HCT116 (cell line): ENCODE results near the gene GOT1.

Source experiments
- CBX3 ChIP-seq: IDR thresholded peaks from 2 replicates; pipeline ENCODE4 v1.6.1; 2012; ENCODE audit warnings: low read depth
- CTCF ChIP-seq, 3 experiments: fragments of 200-600 bp in 1 of 3; sonication (generic) in 1 of 3; IDR thresholded peaks in 2 of 3; conservative IDR thresholded peaks in 1 of 3; 2 replicates each; pipeline ENCODE4 v1.5.1; 2012 to 2017; ENCODE audit warnings: low read depth in 2 of 3, low read length in 2 of 3, antibody characterized with exemption in 1 of 3, borderline replicate concordance in 1 of 3, control low read depth in 1 of 3, mild to moderate bottlenecking in 1 of 3, mixed read lengths in 1 of 3, mixed run types in 1 of 3, moderate library complexity in 1 of 3; ENCODE audit not compliant: insufficient read depth in 1 of 3
- ELF1 ChIP-seq: IDR thresholded peaks from 2 replicates; pipeline ENCODE4 v1.6.1; 2012; ENCODE audit warnings: low read depth, borderline replicate concordance
- EZH2 ChIP-seq: fragments of 200-600 bp; sonication (generic); IDR thresholded peaks from 2 replicates; pipeline ENCODE4 v1.6.1; 2017; ENCODE audit warnings: antibody characterized with exemption, mixed run types
- FOSL1 ChIP-seq: IDR thresholded peaks from 2 replicates; pipeline ENCODE4 v1.6.1; 2012; ENCODE audit warnings: low read depth
- POLR2A ChIP-seq: IDR thresholded peaks from 2 replicates; pipeline ENCODE4 v1.7.0; 2011; ENCODE audit warnings: borderline replicate concordance; ENCODE audit not compliant: insufficient read depth, insufficient read length; ENCODE audit errors: extremely low read depth
- POLR2AphosphoS5 ChIP-seq: IDR thresholded peaks from 2 replicates; pipeline ENCODE4 v1.6.1; 2011; ENCODE audit warnings: mild to moderate bottlenecking, low read depth, low read length, moderate library complexity
- RAD21 ChIP-seq: IDR thresholded peaks from 2 replicates; pipeline ENCODE4 v1.6.1; 2012; ENCODE audit warnings: low read depth, mild to moderate bottlenecking
- SIN3A ChIP-seq: IDR thresholded peaks from 2 replicates; pipeline ENCODE4 v1.6.1; 2012; ENCODE audit warnings: low read depth
- SP1 ChIP-seq: IDR thresholded peaks from 2 replicates; pipeline ENCODE4 v1.6.1; 2012; ENCODE audit warnings: low read depth
- YY1 ChIP-seq: IDR thresholded peaks from 2 replicates; pipeline ENCODE4 v1.6.1; 2011; ENCODE audit warnings: low read length, low read depth, moderate library complexity, mild to moderate bottlenecking; ENCODE audit not compliant: insufficient replicate concordance; ENCODE audit errors: extremely low read depth
- ZFX ChIP-seq: fragments of 450-650 bp; IDR thresholded peaks from 2 replicates; pipeline ENCODE4 v1.6.1; 2017
- TF ChIP-seq, protein P1 (sequence below): IDR thresholded peaks from 2 replicates; pipeline ENCODE4 v1.6.1; 2012

DNA sequence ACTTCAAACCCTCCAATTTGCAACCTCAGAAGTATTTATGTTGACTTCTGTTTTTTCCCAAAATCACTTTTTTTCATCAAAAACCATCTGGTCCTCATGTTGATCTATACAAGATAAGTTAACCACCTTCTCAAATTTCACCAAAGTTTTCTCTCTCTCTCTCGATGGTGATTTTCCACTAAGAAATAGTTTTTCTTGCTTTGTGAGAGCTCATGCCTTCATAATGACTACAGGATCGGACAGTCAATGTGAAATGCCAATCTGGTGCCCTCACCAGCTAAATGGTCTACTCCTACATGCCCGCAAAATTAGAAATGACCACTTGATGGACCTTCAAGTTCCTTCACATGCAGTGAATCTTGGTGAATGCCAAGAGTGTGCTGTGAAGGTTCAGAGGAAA is 60.9 kb downstream of the GOT1 start:
- no peak for TF ChIP-seq CTCF (IDR thresholded peaks at IDR 0.05 in 2 of 3, conservative IDR thresholded peaks at IDR 0.05 in 1 of 3; ENCODE audit: borderline replicate concordance in 1 of 3, insufficient read depth in 1 of 3, low read depth in 2 of 3, low read length in 2 of 3)
- no peak for TF ChIP-seq EZH2
- no peak for TF ChIP-seq SP1
- TF ChIP-seq FOSL1, result no peak
- no peak for TF ChIP-seq RAD21
- no peak for TF ChIP-seq POLR2A
- TF ChIP-seq ZFX, result no peak
- TF ChIP-seq, protein P1, sequence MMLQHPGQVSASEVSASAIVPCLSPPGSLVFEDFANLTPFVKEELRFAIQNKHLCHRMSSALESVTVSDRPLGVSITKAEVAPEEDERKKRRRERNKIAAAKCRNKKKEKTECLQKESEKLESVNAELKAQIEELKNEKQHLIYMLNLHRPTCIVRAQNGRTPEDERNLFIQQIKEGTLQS, result no peak
- TF ChIP-seq SIN3A, result no peak
- TF ChIP-seq ELF1, result no peak
- TF ChIP-seq POLR2AphosphoS5, result no peak
- no peak for TF ChIP-seq CBX3
- TF ChIP-seq YY1, result no peak
